ENCODE measurements around the gene NEK4.

The NEK4 gene

DNA sequence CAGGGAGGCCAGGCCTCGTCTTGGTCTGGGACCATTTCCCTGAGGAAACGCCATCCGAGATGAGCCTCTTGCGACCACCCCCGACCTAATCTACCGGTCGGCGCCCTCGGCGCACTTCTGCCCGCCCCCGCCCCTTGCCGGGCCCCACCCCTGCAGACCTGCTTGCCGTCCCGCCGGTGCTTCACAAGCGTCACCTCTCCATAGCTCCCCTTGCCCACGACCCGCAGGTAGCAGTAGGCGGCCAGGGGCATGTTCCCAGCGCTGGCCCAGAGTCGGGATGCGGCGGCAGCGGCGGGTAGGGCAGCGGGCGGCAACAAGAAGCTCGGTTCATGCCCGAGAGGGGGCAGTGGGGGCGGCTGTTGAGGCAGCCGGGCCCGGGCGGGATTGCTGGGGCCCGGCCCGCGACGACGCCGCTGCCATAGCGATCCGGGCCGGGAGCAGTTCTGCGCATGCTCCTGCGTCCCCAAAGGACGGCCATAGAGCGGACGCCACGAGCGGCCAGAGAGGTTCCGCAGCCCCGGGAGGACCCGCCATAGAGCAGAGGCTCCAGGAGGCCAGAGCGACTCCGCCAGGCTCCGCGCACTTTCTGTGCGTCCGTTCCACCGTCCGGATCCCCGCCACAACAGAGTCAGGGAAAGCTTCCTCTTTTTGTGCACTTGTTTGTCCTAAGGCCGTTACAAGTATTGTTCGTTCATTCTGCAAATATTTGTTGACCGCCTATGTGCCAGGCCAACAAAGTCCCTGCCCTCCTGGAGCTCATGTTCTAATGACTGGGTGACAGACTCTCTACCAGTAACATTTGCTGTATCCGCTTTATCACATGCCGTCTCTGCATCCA is at the start of gene NEK4:
Gene NEK4, minus strand, starts transcription at position 445 of the 838 bp plus-strand sequence. Its CDS starts 194 bp downstream, at position 251.
- DNase-seq (ENCODE audit: low spot score) = peak; percentile 93

DNA sequence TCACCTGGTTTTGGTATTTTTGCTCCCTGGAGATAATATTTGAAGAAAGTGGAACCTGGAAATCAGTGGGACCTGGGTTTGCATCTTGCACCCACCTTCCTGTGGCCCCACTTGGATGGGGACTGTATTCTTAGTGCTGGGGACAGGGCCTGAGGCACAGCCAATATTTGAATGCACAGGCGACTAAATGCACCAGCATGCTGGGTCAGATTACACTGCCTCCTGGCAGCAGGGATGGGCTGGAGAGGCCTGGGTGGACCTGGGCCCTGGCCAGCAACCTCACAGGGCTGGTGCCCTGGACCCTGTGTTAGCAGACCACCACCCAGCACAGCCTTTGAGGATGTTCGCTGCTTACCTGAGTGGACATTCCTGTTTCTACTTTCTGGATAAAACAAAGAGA is 49.2 kb upstream of the NEK4 start:
- no peak for DNase-seq (ENCODE audit: low spot score)

DNA sequence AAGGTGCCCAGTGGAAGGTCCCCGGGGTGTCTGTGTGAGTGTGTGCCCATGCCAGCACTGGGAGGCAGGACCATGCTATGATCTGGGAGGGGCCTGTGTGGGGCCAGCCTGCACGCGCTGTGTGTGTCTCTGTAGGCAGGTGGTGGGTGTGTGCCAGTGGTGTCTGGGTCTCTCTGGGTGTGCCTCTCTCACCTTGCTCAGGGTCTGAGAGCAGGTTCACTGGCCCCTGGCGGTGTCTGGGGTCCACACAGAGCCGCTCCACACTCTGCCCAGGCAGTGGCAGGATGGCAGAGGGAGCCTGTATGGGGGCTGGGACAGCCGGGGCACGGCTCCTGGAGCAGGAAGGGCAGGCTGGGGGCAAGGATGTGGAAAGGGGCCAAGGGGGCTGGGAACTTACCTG is 47.1 kb upstream of the NEK4 start:
- no peak for DNase-seq (ENCODE audit: low spot score)

DNA sequence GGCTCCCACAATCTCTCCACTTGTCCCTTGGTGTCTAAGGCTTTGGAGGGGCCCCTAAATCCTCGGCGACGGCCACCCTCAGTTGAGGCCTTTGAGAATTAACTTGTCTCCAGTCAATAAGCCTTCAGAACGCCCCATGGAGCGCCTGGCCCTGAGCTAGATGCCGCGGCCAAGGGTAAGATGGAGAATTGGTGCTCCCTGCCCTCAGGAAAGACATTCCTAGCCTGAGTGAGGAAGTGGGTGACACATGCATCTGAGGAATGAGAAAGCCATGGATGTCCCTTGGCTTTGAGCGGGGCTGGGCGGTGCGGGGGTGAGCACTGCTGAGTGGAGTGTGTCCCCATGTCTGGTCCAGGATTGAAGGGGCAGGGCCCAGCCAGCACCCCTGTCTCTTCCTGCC is 46.5 kb upstream of the NEK4 start:
- DNase-seq (ENCODE audit: low spot score) = no peak

DNA sequence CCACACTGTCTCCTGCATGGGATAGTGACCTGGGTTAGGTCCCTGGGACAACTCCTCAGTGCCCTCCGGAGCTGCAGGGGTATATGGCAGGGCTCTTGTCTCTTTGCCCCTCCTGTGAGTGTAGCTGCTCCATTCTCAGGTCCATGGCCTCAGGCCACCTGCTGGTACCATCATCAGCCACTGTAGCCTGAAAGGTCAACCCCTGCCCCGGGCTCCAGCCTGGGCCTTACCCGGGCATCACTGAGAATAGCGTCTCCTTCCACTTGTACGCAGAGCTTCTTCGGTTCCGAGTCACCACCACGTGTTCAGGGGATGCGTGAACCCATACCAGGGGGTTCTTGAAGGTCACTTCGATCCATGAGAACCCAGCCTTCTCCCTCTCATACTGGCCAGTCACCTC is 45.9 kb upstream of the NEK4 start:
- DNase-seq (ENCODE audit: low spot score) = no peak

DNA sequence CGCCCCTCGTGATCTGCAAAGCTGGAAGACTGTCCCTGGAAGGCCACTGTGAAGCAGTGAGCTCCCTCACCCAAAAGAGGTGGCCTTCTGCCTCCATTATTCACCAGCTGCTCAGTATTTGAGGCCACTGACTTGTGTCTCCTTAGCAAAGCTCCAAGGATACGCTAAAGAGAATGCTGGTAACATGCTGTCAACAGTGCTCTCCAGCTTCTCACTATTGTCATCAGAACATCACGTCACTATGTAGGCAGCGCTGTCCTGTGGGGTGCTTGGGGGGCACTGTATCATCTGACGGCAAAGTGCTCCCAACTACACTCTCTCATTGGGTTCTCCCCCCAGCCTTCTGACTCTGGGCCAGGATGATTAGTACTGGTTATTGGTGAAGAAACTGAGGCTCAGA is 45.5 kb upstream of the NEK4 start:
- DNase-seq (ENCODE audit: low spot score) = no peak

DNA sequence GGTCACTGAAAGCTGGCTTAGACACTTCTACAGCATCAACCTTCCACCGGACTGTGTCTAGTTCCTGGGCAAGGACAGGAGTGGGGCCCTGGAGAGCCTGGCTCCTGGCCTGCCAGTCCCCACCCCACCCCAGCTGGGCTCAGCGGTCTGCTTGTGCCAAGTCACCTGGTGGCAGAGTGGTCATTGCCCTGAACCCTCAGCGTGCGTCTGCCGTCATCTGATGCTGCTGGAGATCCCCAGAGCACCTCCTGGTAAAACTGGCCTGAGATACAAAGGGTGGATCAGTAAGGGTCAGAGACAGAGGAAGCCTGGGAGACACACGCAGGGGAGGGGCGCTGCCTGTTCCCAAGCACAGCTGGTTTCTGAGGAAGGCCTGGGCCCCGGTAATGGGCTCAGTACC is 43.1 kb upstream of the NEK4 start:
- DNase-seq (ENCODE audit: low spot score) = no peak

DNA sequence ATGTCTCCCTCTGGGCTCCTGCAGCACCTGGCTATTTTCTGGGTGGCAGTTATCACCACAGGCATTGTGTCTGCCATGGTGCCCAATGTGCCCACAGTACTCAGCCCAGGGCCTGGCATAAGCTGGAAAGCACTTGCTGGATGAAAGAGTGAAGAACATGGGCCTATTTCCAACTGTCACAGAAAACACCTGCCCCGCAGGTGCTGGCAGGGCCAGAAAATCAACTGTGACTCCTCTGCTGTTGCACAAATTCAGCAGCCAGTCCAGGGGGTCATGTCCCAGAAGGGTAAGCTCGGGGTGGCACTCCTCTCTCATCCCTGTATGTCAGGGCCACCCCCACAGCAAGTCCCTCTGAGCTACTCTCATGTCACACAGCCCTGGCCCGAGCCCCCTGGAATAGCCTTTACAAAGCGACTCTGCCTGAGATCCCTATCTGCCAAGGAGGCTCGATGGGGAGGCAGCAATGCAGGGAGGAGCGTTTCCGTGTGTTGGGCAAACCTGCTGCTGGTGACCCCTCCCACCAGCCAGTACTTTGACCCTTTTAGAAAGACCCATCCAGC is 40.8 kb upstream of the NEK4 start:
- DNase-seq (ENCODE audit: low spot score) = no peak

DNA sequence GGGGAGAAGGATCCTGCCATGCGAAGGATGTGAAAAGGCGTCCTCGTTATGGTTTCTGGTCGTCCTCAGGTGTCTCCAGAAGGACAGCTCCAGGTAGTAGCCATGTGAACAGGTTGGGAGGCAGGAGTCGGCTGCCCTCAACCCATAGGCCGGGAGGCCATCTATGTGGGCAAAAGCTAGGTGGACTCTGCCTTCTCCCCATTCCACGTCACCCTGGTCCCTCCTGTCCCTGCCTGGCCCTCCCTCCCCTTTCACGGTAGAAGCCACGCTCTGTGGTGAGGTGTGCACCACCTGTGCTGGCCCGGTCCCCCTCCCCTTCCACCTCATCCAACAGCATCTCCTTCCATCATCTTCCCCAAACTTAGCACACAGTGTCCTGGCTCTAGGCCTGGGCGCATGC is 40.2 kb upstream of the NEK4 start:
- DNase-seq (ENCODE audit: low spot score) = no peak

DNA sequence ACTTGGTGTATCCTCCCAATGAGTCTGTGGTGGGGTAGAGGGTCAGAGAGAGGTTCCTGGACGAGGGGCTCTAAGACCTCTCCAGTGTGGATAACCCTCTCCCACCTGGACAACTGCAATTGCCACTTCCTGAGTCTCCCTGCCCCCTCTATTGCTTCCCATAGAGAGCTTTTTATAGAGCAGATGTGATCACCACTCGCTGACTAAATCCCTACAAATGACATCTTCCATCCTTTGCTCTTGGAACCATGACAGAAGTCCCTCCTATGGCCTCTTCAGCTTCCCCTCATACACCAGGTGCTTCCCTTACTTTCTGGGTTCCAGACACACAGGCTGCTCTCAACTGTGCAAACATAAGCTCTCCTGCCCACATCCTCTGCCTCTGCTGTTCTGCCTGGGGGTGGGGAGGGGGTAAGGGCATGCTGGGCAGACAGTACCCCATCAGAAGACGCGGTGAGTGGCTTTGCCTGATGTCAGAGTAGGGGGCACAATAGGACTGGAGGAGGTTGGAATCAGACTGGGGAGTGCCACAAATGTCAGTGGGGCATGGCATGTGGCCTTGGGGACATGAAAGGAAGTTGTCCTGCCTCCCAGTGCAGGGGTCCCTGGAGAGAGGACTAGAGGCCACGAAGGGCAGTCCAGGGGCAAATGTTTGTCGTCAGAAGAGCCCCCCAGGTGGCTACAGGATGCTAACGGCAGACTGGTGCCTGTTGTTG is 39.1 kb upstream of the NEK4 start:
- DNase-seq (ENCODE audit: low spot score) = no peak

DNA sequence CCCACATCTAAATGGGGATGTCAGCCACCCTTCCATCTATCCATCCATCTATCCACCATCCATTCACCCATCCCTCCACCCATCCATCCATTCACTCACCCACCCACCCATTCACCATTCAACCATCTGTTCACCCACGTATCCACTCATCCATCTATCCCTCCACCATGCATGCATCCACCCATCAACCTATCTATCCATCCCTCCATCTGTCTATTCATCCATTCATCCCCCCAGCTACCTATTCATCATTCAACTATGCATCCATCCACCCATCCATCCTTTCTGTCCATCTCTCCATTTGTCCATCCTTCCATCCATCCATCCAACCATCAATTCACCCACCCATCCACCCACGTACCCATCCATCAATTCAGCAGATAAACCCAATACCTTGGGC is 38.4 kb upstream of the NEK4 start:
- no peak for DNase-seq (ENCODE audit: low spot score)

DNA sequence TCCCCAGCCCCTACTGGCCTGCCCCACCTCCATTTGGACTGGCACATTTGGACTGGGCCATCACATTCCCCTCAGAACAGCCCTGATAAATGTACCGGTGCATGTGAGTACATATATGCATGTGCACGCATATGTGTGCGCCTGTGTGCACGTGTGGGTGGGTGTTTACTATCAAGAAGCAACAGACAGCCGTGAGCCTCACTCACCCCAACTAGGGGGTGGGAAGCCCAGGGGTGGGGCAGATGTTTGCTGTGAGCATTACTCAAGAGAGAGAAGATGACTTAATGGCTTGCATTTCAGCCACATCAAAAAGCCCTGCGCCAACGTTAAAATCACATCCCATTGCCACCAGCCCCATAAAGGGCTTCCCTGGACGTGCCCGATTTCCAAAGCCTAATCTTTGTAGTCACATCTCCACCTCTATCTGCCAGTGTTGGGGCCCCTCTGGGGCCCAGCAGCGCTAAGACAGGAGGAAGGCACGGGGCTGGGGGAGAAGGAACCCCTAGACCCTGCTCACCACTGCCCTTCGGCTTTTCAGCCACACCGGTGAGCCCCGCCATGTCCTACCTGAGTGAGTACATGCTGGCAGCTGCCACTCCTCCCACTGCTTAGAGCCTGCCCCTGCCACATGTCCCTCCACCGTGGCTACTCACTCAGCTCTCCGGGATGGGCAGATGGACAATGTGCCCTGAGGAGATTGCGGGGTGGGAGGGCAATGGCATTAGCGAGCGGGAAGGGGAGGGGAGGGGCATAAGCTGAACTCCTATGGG is 34.7 kb upstream of the NEK4 start:
- DNase-seq (ENCODE audit: low spot score) = no peak

DNA sequence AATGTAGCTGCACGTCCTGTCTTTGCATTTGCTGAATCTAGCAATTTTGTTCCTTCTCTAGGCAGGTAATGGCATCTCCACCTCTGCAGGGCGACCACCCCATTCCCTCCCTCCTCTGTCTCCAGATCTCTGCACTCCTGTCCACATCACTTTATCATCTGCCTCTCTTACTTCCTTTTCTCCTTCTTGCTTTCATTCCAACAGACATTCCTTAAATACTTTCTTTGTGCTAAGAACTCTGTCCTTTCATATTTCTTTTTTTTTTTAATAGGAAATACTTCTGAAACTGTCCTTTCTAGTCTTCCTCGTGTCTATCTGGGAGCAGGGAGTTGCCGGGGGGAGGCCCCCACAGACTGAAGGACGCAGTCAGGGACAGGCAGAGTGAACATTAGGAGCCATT is 31.1 kb upstream of the NEK4 start:
- no peak for DNase-seq (ENCODE audit: low spot score)

DNA sequence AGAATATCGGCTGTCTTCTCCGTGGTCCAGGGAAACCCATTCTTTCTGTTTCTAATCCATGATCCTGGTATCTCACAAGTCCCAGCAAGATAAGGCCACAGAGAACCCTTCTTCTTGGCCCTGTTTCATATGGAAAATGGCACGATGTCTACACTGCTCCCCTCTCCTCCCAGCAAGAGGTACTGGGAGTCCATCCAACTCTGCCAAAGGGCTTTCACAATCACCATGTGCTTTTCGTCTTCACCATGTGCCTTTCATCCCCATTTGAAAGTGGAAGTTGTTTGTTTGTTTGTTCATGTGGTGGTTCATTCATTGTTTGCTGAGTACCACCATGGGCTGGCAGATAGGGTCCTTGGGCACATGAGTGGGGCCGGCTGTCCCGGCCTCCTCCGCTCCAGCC is 29.3 kb upstream of the NEK4 start:
- no peak for DNase-seq (ENCODE audit: low spot score)

DNA sequence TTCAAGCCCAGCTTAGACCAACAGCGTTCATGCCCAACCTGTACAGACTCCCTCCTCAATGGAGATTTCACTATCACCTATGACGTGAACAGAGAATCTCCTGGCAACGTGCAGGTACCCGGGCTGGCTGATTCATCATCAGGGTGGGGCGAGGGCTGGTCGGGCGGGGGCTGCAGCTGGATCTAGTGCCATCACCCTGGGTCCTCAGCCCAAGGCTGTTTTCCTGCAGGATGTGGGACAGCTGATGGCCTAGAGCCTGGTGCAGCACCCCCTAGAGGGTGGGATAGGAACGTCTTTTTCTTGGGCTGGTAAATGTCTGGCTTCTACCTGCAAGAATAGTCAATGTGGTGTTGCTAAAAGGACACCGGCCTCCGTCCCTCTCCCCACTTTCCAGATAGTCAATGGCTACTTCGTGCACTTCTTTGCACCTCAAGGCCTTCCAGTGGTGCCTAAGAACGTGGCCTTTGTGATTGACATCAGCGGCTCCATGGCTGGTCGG is 28.3 kb upstream of the NEK4 start:
- peak; percentile 37 for DNase-seq (ENCODE audit: low spot score)

DNA sequence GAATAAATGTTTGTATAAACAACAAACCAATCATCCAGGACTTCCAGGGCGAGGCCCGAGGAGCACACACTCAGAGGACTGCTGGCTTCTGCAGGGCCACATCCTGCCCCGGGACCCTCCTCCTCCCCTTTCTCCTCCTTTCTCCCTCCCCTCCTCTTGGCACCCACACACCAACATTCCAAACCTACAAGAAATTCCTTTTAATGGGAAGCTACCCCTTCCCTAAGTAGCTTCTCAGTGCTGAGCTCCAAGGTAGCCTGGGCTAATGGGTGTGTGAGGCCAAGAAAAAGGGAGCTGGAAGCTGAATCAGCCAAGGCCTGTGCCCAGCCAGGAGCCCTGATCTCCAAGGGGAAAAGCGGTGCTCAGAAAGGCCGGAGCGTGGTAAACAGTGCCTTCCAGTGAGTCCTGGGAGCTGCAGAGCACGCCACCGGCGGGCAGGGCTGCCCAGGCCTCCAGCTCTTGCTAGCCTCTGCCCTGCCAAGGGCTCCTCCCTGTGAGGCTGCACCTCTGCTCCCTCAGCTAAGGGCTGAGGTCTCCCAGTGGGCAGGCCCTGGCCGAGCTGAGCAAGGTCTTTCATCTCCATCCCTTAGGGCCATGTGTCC is 27.7 kb upstream of the NEK4 start:
- no peak for DNase-seq (ENCODE audit: low spot score)

DNA sequence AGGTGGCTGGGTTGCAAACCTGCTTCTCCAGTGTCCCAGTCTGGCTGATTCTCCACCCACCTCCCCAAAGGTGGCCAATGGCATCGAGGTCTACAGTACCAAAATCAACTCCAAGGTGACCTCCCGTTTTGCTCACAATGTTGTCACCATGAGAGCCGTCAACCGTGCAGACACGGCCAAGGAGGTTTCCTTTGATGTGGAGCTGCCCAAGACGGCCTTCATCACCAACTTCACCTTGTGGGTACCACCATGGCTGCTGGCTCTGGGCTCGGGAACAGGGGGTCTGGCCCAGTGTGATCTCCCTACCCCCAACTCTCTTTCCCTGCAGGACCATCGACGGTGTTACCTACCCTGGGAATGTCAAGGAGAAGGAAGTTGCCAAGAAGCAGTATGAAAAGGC is 25.7 kb upstream of the NEK4 start:
- no peak for DNase-seq (ENCODE audit: low spot score)

DNA sequence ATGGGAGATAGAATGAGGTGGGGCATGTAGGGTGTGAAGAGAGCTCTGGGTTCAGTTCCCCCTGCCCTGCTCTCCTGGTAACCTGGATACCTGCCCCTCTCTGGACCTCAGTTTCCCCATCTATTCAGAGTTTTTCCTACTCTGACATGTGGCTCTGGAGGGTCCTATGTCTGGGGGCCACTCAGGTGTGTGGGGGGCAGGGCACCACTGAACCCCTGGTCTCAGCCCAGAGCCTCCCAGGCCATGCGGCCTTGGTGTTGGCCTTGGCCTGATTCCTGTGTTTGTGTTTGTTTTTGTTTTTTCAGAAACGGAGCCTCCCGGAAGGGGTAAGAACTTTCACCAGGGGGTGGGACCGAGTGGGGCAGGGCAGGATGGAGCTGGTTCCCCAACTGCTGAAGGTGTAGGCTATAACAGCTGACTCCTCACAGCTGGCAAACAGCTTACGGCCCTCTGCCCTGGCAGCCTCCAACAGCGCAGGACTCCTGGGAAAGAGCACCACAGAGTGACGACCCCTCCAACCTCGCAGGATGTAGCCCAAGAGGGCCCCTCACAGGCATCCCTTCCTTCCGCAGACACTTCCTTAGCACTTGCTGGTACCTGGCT is 24.7 kb upstream of the NEK4 start:
- DNase-seq (ENCODE audit: low spot score) = no peak

DNA sequence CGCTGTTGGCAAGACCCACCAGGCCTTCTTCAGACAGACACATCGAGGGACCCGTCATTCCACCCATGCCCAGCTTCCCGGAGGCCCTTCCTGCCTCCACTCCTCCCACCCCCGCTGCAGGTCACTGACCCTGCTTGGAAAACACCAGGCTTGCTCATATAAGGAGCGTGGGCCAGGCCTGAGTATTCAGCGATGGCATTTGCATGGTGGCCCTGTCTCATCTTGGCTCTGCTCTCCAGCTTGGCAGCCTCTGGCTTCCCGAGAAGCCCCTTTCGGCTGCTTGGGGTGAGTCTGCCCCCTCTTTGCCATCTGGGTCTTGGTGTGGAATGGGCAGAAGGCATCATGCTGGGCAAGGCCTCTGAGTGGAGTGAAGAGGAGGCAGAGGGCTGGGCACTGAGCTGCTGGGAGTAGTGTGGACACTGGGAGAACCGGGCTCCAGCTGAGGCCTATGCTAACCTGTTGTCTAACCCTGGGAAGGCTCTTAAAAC is 23.9 kb upstream of the NEK4 start, which contains the start of gene ITIH3:
Gene ITIH3, plus strand, starts transcription at position 185 of the 488 bp plus-strand sequence. Its CDS starts 8 bp downstream, at position 193.
- no peak for DNase-seq (ENCODE audit: low spot score)

DNA sequence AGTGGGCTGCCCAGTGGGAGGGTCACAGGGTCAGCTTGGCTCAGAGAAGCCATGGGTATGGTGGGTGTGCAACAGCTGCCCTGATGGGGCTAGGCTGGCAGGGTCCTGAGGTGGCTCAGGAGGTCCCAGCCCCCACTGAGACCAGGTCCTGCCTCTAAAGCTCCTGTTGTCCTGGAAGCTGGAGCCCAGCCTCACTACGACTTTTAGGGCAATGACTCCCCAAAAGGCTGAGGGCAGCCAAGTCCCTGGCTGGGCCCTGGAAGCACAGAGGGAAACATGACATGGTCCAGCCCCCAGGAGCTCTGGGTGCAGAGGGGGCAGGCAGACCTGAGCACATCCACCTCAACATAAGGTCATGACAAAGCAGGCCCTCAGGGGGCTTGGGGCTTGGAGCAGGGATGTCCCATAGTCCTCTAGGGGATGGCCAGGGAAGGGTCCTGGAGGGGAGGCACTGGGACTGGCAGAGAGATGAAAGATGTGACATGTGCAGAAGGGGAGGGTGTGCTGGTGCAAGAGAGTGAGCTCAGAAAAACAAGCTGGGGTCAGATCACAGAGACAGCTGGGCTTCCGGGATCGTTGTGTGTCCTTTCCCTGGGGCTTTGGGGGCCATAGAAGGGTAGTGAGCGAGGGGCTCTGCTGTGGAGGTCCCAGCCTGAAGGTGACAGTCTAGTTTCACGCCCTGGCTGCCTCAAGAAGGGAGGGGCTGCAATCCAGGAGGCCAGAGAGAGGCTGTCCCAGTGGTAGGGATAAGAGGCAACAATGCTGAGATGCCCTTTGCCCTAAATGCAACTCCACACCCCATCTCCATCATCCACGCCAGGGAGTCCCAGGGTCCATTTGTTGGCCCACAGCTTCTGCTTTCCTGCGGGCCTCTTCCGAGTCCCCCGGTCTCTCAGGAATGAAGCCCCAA is 23.2 kb upstream of the NEK4 start:
- DNase-seq (ENCODE audit: low spot score) = no peak

All from kidney tubule cell (primary cell).